ENCODE data around the gene HOXB2.
A peak's percentile ranks its signal among the peaks of the same experiment; 100 is the strongest.

The HOXB2 gene

DNA sequence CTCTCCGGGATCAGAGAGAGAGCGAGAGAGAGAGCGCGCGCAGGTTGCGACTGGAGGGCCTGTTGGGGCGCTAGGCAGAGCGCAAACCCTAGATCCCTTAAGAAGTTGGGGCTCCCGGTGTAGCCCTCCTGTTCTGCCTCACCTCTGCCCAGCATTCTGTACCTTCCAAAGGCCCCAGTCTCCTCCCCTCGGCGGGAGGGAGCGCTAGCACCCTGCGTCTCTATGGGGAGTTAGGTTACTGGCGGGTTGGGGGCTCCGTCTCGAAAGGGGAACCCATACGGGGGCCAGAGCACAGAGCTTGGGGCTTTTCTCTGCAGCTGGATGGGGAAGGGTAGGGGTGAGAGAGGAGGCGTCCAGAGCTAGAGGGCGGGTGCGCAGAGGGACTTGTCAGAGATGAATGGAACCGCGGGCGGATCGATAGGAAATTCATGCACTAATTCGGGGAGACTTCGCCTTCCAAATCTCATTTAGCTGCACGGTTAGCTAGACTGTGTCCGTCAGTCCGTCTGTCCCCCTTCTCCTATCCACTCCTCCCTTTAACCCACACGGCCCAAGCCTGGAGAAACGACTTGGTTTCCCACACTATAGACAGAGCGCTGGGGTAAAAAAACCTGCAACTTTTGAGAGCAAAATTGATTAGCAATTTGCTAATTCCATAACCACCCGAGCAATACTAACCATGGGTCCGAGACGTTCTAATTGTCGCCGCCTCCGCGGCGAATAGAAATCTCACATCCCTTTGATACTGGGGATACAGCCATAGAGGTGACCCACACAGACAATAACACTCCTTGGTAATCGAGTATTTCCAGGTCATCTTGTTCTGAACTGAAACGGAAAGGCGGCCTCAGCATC lies 33.9 kb upstream of the HOXB2 start:
- no peak for DNase-seq (ENCODE audit: low read depth in 2 of 2)

DNA sequence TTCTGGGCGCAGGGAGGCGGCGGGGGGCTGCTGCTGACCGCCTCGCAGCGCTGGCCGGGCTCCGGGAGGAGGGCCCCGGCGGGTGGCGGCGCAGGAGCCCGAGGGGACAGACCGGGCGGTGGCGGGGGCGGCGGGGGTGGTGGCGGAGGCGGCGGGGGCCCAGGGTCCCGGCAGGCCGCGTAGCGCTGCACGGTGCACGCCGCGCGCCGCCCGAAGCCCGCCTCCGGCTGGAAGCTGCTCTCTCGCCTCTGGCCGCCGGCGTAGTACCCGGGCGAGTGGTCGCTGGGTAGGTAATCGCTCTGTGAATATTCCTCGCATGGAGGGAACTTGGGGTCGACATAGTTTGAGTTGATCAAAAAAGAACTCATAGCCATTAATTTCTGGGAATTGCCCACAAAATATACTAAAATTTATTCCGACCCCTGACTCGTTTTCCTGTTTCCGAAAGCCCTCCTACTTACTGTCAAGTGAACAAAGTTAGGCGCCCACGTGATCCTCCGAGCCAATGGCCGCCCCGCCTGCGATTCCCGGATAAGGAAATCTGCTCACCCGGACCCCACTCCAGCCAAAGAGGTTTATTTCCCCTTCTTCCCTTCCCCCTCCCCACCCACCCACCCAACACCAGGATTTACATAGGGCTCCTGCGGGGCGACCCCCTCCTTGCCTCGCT lies 33.2 kb upstream of the HOXB2 start, which contains the start of gene HOXB4:
TSS of gene HOXB4 (minus strand) at position 405 of the 670 bp plus-strand sequence. CDS start at position 374, 31 bp downstream.
- peak; percentile 51 to 61 for DNase-seq (ENCODE audit: low read depth in 2 of 2)

DNA sequence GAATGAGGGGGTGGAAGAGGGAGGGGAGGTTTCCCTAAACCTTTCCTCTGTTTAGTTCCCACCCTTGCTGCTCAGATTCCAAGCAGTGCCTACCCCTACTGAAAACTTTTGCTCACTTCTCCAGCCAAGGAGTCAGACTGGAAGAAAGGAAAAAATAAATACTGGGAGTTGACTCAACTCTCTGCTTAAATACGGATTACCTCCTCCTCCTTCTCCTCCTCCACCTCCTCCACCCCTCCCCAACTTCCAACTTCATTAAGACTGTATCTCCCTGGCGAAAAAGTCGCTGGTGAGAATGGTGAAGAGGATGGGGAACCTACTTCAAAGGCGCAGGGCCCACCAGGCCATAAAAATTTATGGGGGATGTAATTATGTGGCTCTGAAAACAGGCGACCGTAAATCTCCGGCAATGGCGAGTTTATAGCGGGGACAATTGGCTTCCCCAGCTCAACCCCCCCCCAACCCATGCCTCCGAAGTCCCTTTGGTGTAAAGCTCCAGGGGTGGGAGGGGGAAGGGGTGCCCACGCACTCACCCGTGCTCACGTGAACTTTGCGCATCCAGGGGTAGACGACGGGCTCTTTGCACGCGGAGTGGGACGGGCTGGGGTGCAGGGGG lies 32.5 kb upstream of the HOXB2 start:
- no peak for DNase-seq (ENCODE audit: low read depth in 2 of 2)

GRCh38 chr17:48576479-48577309 lies 31.8 kb upstream of the HOXB2 start:
- DNase-seq (ENCODE audit: low read depth in 2 of 2): no peak

- DNase-seq (ENCODE audit: low read depth in 2 of 2): no peak
Measured at GRCh38 chr17:48575673-48576478, 31.0 kb upstream of the HOXB2 start.

DNA sequence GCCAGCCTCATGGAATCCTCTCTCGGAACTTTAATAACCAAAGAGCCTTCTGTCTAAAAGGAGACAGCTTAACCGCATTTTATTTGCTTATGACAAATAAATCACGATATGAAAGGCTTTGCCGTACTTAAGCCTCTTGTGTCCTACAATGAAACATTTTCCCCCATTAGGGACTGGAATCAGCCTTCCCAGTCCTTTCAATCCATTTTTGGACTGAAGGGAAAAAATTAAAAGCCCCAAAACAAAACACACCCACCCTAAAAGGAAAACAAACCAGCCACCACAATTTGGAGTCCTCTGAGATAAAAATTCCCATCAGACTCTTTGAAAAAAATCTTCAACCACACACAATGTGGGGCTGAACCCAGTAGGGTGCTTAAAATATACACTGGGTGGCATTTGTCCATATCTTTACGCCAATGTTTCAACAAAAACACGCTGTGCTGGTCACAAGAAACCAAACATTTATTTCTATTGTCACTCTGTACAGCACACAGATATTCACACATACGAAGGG lies 30.2 kb upstream of the HOXB2 start:
- DNase-seq (ENCODE audit: low read depth in 2 of 2): no peak

GRCh38 chr17:48574505-48575065 lies 29.7 kb upstream of the HOXB2 start:
- DNase-seq (ENCODE audit: low read depth in 2 of 2): no peak

DNA sequence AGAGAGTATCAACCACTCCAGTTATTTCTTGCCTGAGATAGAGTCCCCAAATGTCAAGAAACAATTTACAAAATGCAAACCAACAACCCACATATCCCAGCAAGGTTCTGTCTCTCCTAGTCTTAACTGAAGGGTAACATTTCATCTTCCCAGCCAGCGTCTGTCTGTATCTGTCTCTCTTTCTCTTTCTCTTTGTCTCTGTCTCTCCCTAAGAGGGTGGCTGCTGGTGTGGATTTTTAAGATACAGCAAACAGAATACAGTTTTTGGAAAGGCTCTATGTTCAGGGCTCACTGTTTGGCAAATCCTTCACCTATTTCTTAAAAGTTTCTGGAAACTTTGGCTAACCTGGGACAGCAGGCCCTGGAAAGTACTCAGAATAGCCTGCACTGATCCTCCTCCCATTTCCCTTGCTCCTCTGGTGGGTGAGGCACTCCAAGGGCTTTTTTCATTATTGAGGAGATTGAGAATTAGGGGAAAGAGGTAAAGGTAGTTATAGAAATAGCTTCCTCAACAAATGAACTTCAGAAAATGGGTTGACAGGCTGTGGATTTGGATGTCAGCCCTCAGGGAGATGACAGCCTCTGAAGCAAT lies 27.0 kb upstream of the HOXB2 start:
- DNase-seq (ENCODE audit: low read depth in 2 of 2): no peak

DNA sequence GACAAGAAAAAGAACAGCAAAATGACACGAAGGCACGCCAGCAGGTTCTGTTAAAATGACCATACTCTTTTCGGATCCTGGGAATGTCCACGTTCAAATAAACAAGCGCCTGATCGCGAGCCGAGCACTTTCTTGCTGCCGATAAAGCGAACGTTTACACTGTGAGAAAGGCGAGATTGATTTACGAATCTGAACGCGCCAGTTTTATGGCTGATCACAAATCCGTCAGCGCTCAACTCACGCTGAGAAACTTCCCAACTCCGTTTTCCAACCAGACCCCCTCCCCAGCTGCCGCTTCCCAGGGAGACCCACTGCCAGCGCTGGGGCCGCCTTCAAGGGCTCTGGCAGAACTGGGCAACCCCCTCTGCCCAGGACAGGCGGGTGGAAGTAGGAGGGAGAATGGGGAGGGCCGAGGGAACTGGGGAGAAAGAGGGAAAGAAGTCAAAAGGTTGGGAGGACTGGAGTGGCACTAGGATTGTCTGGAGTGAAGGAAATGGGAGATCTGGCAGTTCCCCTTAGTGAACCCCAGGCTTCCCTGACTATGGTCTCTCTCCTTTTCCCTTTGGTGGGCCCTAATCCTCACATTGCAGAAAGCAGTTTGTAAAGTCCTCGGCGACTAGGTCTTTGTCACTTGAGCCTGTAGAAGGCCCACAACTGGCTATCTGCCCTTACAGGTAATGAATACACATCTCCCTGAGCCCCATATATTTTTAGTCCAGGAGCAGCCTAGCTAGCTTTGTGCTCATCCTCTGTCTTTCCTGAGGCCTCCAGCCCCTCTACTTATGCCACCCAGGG lies 26.3 kb upstream of the HOXB2 start:
- no peak for DNase-seq (ENCODE audit: low read depth in 2 of 2)

- DNase-seq (ENCODE audit: low read depth in 2 of 2): no peak
Measured at GRCh38 chr17:48570325-48571023, 25.6 kb upstream of the HOXB2 start.

DNA sequence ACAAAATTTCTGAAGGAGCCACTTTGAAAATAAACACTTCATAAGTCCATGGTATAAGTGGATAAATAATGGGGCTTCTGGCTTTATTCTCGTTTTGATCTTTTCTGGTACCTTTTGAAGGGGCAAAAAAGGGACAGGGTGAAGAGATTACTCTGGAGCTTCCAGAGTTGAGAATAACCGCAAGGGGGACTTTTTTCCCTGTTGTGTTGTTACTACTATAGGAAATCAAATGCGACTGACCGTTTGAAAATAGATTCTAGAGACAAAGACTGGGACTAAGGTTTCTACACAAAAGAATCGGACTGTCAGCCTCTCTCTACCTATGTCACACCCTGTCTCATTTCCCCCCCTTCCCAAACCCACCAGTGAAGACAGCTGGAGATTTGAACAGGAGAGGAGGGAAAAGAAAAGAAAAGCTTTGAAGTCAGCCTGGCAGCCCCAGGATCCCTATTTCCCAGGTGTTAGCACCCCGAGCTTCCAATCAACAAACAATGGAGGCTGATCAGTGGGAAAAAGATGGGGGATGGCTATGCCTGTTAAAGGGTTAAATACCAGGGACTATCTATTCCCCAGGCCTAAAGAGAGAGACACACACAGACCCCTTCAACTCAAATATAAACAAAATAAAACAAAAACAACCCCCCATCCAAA lies 24.9 kb upstream of the HOXB2 start:
- no peak for DNase-seq (ENCODE audit: low read depth in 2 of 2)

- DNase-seq (ENCODE audit: low read depth in 2 of 2): no peak
Measured at GRCh38 chr17:48569240-48569582, 24.3 kb upstream of the HOXB2 start.

GRCh38 chr17:48568499-48569239 lies 23.8 kb upstream of the HOXB2 start:
- no peak for DNase-seq (ENCODE audit: low read depth in 2 of 2)

- no peak for DNase-seq (ENCODE audit: low read depth in 2 of 2)
Measured at GRCh38 chr17:48567646-48568354, 22.9 kb upstream of the HOXB2 start.

DNA sequence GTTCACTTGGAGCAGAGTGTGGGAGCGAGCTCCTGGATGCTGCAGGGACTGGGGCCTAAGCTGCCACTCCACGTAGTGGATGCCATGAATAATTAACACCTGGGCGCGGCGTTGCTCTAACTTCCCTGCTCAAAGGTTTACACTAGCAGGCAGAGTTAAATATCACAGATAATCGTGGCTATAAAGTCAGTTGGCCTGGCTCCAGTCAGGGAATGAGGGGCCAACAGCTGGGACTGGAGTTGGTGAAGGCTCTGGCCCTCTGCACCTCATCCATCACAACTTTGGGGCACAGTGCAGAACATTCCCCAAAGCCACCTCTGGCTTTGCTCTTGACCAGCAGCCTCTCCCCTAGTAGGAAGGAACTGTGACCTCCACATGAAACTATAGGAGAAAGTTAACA lies 22.3 kb upstream of the HOXB2 start:
- no peak for DNase-seq (ENCODE audit: low read depth in 2 of 2)

- DNase-seq (ENCODE audit: low read depth in 2 of 2): no peak
Measured at GRCh38 chr17:48566717-48567116, 21.8 kb upstream of the HOXB2 start.
